ENCODE data around the gene ZNF213.
"Not testable (repeated sequence)": the region's sequence is repeated elsewhere in the genome, so short reads cannot be mapped to it uniquely, and the experiment has no call there.

The ZNF213 gene

GRCh38 chr16:3129137-3130131, 5.4 kb upstream of the ZNF213 start:
- DNase-seq = peak; percentile 79

DNA sequence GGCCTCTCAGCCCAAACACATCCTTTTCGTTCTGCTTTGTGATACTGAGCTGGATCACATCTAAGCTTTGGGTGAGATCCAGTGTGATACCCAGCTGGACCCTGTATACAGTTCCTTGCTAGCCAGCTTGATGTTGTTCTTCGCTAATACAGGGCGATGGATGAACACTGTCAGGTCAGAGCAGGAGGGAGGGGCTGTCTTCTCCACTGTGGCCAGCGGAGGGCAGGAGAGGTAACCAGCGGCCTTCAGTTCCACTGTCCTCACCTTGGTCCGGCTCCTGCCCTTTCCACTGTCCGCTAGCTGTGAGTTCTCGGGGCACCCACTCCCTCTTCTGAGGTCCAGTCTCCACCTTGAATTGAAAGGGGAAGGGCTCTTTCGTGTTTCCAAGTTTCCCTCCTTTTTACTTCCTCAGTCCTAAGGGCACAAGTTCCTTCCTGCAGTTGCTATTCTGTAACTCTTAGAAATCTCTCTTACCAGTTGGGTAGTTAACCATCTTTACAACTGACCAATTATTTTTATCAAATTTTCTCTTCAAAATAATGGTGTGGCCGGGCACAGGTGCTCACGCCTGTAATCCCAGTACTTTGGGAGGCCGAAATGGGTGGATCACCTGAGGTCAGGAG, 3.0 kb upstream of the ZNF213 start:
- DNase-seq = peak; percentile 34

DNA sequence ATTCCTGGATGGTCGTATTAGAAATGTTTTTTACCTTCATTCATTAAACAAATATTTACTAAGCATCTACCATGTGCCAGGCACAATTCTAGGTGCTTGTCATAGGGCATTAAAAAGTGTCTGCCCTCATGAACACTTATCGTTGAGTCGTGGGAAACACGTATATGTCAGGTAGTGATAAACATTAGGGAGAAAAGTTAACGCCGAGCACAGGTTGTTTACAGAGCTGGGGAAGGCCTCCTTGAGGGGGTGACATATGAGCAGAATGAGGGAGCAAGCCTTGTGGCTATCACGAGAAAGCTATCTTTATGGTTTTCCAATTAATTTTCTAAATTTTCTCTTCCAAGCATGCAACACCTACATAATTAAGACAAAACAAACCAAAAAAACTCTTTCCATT, 985 bp upstream of the ZNF213 start:
- no peak for DNase-seq

DNA sequence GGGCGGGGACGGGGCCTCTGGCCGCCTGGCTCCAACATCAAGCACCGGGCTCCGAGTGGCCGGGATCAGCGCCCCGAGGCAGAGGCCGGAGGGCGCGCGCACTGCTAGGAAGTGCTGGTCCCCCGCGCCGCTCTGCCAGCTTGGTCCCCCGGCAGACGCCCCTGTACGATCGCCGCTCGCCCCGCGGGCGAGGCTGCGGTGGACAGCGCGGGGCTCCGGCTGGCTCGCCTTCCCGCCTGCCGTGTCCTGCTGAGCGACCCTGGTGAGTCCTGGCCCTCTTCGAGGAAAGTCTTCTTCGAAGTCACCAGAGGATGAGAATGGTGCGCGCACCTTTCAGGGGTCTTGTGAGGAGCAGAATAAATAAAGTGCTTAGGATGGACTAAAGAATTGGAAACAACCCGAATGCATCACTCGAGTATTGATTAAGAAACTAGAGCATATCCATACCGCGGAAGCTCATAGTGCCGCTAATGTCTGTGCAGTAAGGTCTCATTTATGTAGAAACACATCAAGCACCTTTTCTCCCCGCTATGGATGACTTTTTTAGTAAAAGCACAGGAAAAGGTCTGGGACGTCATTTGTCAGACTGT, 392 bp downstream of the ZNF213 start:
- no peak for DNase-seq

- no peak for DNase-seq
Measured at GRCh38 chr16:3137267-3137666, 2.4 kb downstream of the ZNF213 start.

GRCh38 chr16:3138342-3138741, 3.5 kb downstream of the ZNF213 start:
- DNase-seq = no peak

DNA sequence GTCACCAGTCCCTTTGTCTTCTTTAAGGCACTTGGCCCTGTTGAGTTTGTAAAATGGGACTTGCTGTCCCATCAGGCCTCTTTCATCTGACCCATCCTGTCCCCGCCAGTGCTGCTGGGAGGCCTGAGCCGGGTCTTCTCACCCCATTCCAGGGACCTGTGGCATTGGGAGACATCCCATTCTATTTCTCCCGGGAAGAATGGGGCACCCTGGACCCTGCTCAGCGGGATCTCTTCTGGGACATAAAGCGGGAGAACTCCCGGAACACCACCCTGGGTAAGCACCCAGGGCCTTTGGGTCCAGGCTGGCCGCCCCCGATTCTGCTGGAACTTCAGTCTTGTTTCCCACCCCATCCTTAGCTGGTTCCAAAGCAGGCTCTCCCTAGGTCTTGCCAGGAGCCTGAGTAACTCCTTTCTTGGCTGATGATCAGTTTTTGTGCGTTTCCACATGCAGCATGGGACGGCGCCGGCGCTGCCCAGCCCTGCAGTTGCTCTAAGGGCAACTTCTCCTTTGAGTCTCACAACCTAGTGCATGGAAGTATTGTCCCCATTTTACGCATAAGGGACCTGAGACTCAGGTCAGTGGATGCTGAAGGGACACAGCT, 4.1 kb downstream of the ZNF213 start:
- DNase-seq = no peak

GRCh38 chr16:3139561-3139960, 4.7 kb downstream of the ZNF213 start:
- DNase-seq = not testable (repeated sequence)

- no peak for DNase-seq
Measured at GRCh38 chr16:3140603-3141427, 6.0 kb downstream of the ZNF213 start.

DNA sequence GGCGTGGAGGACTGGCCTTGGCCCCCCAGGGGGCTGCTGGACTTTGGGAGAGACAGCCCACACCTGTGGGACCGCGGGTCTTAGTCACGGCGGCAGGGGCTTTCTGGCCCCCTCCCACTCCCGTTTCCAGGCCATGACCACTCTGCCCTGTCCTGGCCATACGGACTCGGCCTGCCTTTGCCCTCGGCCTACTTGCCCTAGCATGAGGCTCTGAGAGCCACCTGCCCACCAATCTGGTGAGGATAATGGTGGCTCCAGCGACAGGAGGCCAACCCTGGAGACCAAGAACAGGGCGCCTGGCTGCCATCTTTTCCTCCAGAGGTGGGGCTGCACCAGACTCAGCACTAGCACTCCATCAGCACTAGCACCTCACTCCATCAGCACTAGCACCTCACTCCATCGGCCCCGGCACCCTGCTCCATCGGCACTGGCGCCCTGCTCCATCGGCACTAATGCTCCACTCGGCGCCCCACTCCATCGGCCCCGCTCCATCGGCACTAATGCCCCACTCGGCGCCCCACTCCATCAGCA, 7.0 kb downstream of the ZNF213 start:
- no peak for DNase-seq

- no peak for DNase-seq
Measured at GRCh38 chr16:3142327-3142726, 7.5 kb downstream of the ZNF213 start.

GRCh38 chr16:3142770-3143169, 7.9 kb downstream of the ZNF213 start:
- DNase-seq = no peak

DNA sequence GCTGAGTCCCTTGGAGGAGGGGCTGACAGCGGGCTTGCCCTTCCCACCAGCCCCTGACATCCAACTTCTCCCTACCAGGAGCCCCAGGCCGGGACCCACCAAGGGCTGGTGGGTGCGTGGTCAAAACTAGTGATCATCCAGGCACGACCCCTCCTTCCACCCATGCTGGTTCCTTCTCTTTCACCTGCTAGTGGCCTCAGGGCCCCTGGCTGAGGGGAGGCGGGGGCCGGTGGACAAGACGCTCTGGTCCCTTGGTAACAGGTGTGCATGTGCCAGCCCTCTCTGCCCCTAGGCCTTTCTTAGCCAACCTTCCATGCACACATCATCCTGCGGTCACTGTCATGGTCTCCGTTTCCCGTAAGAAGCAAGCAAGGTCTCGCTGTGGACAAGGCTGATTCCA, 8.4 kb downstream of the ZNF213 start:
- DNase-seq = no peak

DNA sequence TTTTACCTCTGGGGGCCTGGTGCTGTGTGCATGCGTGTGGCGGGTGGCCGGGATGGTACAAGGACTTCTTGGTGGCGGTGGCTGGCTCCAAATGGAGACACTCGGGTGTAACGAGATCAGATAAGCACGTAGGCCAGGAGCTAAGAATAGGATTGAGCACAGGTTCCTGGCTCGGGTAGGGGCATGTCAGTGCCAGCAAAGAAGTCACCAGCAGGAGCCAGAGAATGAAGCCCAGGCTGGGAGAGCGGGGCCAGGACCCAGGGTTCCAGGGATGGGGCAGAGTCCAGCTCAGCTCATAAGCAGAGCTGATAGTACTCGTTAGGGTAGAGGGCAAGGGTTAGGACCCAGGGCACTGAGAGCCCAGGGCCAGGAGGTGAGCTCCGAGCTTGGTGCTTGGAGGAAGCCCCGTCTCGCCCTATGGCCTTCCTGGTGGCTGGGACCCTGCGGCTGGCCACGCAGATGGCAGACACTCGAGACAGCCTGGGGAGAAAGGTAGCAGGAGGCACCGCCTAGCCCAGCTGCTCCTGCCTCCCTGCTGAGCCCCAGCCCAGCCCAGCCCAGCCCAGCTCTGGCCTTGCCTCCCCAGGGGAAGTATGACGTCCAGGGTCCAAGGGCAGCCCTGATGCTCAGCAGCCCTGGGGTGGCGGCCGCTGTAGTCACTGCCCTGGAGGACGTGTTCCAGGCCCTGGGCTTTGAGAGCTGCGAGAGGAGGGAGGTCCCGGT, 8.9 kb downstream of the ZNF213 start:
- no peak for DNase-seq

DNA sequence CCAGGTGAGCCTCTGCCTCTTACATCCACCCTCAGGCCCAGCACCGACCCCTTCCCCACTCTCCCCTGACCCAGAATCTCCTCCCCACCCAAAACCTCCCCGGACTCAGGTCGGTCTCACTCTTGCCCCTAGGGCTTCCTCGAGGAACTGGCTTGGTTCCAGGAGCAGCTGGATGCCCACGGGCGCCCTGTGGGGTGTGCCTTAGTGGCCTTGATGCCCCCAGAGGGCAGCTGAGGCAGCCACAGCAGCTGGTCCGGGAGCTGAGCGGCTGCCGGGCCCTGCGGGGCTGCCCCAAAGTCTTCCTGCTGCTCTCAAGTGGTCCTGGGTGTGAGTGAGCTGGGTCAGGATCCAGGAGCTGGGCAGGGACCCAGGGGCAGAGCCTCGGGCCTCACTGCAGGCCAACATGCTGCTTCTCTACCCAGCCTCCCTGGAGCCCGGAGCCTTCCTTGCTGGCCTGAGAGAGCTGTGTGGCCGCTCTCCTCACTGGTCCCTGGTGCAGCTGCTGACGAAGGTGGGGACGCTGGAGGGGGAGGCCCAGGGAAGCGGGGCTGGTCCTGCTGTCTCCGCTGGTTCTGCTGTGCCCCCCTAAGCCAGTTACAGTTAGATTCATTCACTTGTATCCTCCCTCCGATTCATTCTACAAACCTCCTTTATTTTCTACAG, 9.6 kb downstream of the ZNF213 start:
- DNase-seq = no peak

DNA sequence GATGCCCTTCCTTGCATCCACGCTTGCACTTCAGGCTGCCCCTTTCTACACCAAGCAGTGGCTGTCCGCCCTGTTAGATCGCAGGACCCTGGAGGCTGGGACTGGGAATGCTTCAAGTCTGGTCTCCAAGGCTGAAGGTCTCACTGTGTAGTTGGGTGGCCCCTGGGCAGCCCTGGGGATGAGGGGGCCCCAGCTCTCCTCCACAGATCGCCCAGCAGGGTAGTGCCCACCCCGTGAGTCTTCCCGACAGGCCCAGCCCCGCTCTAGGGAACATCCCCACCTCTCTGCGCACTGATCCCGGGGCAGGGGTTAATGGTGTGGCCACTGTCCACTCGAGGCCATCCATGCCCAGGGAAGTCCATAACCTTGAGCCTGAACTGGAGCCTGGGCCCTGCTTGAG, 10.3 kb downstream of the ZNF213 start:
- no peak for DNase-seq

DNA sequence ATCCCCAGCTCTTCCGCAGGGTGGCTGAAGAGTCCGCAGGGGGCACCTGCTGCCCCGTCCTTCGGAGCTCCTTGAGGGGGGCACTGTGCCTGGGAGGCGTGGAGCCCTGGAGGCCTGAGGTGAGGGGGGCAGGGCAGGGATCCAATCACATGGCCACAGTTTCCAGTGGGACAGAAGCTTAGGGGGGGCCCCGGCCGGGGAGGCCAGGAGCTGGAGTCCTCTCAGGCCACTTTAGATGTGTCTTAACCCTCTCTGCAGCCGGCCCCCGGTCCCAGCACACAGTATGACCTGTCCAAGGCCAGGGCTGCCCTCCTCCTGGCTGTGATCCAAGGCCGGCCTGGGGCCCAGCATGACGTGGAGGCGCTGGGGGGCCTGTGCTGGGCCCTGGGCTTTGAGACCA, 10.8 kb downstream of the ZNF213 start:
- no peak for DNase-seq

GRCh38 chr16:3147046-3147756, 12.4 kb downstream of the ZNF213 start:
- DNase-seq = no peak

DNA sequence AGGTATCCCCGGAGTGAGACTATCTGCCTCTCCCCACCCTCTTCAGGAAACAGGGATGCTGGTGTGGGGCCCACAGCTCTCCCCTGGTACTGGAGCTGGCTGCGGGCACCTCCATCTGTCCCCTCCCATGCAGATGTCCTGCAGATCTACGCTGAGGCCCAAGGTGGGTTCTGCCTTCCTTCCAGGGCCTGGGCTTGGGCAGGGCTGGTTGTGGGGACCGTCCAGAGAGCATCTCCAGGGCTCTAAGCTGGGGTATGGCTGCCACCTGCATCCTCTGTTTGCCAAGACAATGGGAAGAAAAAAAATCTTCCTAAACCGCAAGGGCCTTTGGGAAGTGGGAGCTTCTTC, 12.9 kb downstream of the ZNF213 start:
- DNase-seq = no peak

Measured in activated gamma-delta T cell treated with Interleukin-2 at 50 U/mL for 16 hours (primary cell).